SK-N-SH (cell line): Measurements from ENCODE around the gene STXBP6. TPM values are rescaled to one million over a fixed set of nuclear protein-coding genes. Genes with fewer than 3 reads are reported as not detected.

Experiments used
- CTCF ChIA-PET: fragments of 300-600, 350-600 bp; formaldehyde crosslinking; extraction: SDS; loops from one replicate; lab custom pipeline; 2021; lab: Yijun Ruan, JAX
- POLR2A ChIA-PET: fragments of 350-600 bp; sonication (Branson Sonifier 250); formaldehyde crosslinking; extraction: SDS; loops from one replicate; lab custom pipeline; 2020; ENCODE audit warnings: antibody characterized with exemption, inconsistent platforms; lab: Yijun Ruan, JAX
- DNase-seq: peaks from one replicate; pipeline ENCODE4 v3.0.0; 2012
- H2AFZ ChIP-seq: fragments of 200-600 bp; sonication (generic); 2 replicates; pipeline ENCODE4 v1.8.1; 2016; ENCODE audit warnings: antibody characterized with exemption, mild to moderate bottlenecking, low read depth
- H3F3A ChIP-seq: fragments of 200-600 bp; sonication (generic); replicated peaks from 2 replicates; pipeline ENCODE3; 2016; ENCODE audit warnings: antibody characterized with exemption, mild to moderate bottlenecking; ENCODE audit not compliant: insufficient read depth
- H3K27ac ChIP-seq, 2 experiments: fragments of 200-500 bp in 1 of 2; fragments of 200-600 bp in 1 of 2; sonication (Bioruptor generic) in 1 of 2; sonication (generic), shearing (Covaris generic) in 1 of 2; 2 replicates each; pipeline versions ENCODE4 v1.5.1 to v1.6.1; 2014 to 2016; ENCODE audit warnings: low read depth in 2 of 2, inconsistent platforms in 1 of 2, low read length in 1 of 2, mild to moderate bottlenecking in 1 of 2, mixed read lengths in 1 of 2
- H3K27me3 ChIP-seq: fragments of 200-600 bp; sonication (generic), shearing (Covaris generic); 2 replicates; pipeline ENCODE4 v1.6.1; 2016; ENCODE audit warnings: mixed run types; ENCODE audit not compliant: insufficient read depth
- H3K36me3 ChIP-seq, 2 experiments: fragments of 200-500 bp in 1 of 2; fragments of 200-600 bp in 1 of 2; sonication (Bioruptor generic) in 1 of 2; sonication (generic) in 1 of 2; replicated peaks in 1 of 2; 2 replicates each; pipeline versions ENCODE3 to v1.5.1; 2014 to 2016; ENCODE audit warnings: low read length in 1 of 2, mild to moderate bottlenecking in 1 of 2; ENCODE audit not compliant: insufficient read depth in 2 of 2, control insufficient read depth in 1 of 2
- H3K4me1 ChIP-seq, 2 experiments: fragments of 200-500 bp in 1 of 2; fragments of 200-600 bp in 1 of 2; sonication (Bioruptor generic) in 1 of 2; sonication (generic), shearing (Covaris generic) in 1 of 2; 2 replicates each; pipeline versions ENCODE4 v1.5.1 to v1.6.1; 2014 to 2016; ENCODE audit warnings: low read depth in 1 of 2, low read length in 1 of 2, mixed run types in 1 of 2; ENCODE audit not compliant: insufficient read depth in 2 of 2, control insufficient read depth in 1 of 2
- H3K4me2 ChIP-seq: fragments of 200-600 bp; sonication (generic), shearing (Covaris generic); 2 replicates; pipeline ENCODE4 v1.6.1; 2017; ENCODE audit warnings: mixed run types
- H3K4me3 ChIP-seq, 2 experiments: fragments of 200-500 bp in 1 of 2; fragments of 200-600 bp in 1 of 2; sonication (Bioruptor generic) in 1 of 2; sonication (generic), shearing (Covaris generic) in 1 of 2; 2 replicates each; pipeline versions ENCODE4 v1.5.1 to v1.8.1; 2014 to 2016; ENCODE audit warnings: low read depth in 2 of 2, inconsistent platforms in 1 of 2, low read length in 1 of 2, mild to moderate bottlenecking in 1 of 2, mixed read lengths in 1 of 2, moderate library complexity in 1 of 2
- H3K79me2 ChIP-seq: fragments of 200-600 bp; sonication (generic); 2 replicates; pipeline ENCODE4 v1.8.1; 2017; ENCODE audit warnings: mild to moderate bottlenecking; ENCODE audit not compliant: insufficient read depth
- H3K9ac ChIP-seq: fragments of 200-600 bp; sonication (generic); 2 replicates; pipeline ENCODE4 v1.6.1; 2017; ENCODE audit warnings: mixed run types
- H3K9me2 ChIP-seq: fragments of 200-600 bp; sonication (generic); 2 replicates; pipeline ENCODE4 v1.6.1; 2017; ENCODE audit warnings: mixed run types
- H3K9me3 ChIP-seq: fragments of 200-600 bp; sonication (generic); 2 replicates; pipeline ENCODE4 v1.6.1; 2017; ENCODE audit warnings: mixed run types, mild to moderate bottlenecking, moderate library complexity
- H4K20me1 ChIP-seq: fragments of 200-600 bp; sonication (generic); 2 replicates; pipeline ENCODE4 v1.6.1; 2017; ENCODE audit warnings: mild to moderate bottlenecking, mixed run types; ENCODE audit not compliant: insufficient read depth
- CHD2 ChIP-seq: fragments of 150-350 bp; IDR thresholded peaks from 2 replicates; pipeline ENCODE4 v1.6.1; 2018; ENCODE audit warnings: low read length; ENCODE audit not compliant: partially characterized antibody
- ELF1 ChIP-seq: IDR thresholded peaks from 2 replicates; pipeline ENCODE4 v1.4.0; 2012
- EP300 ChIP-seq, 2 experiments: IDR thresholded peaks; 2 replicates each; pipeline versions ENCODE4 v1.4.0 to v1.6.1; 2012; ENCODE audit warnings: borderline replicate concordance in 1 of 2, low read depth in 1 of 2, low read length in 1 of 2
- FOXJ3 ChIP-seq: sonication (generic); formaldehyde crosslinking; IDR thresholded peaks from 2 replicates; pipeline ENCODE4 v1.5.1; 2020; ENCODE audit warnings: mild to moderate bottlenecking, missing genetic modification reagents
- FOXM1 ChIP-seq: IDR thresholded peaks from 2 replicates; pipeline ENCODE4 v1.4.0; 2012; ENCODE audit warnings: low read depth, mild to moderate bottlenecking
- JUND ChIP-seq: IDR thresholded peaks from 2 replicates; pipeline ENCODE4 v1.4.0; 2012
- MEF2A ChIP-seq: IDR thresholded peaks from 2 replicates; pipeline ENCODE4 v1.4.0; 2012; ENCODE audit warnings: low read depth, borderline replicate concordance
- NFIC ChIP-seq: IDR thresholded peaks from 2 replicates; pipeline ENCODE4 v1.4.0; 2012; ENCODE audit warnings: borderline replicate concordance
- RAD21 ChIP-seq: IDR thresholded peaks from 2 replicates; pipeline ENCODE4 v1.6.1; 2012; ENCODE audit warnings: mild to moderate bottlenecking, low read length
- RCOR1 ChIP-seq: fragments of 150-350 bp; IDR thresholded peaks from 2 replicates; pipeline ENCODE4 v1.6.1; 2017; ENCODE audit warnings: antibody characterized with exemption, low read length
- SIN3A ChIP-seq: IDR thresholded peaks from 2 replicates; pipeline ENCODE4 v1.6.1; 2012; ENCODE audit warnings: low read depth, mild to moderate bottlenecking, low read length, moderate library complexity, borderline replicate concordance
- SMC3 ChIP-seq: IDR thresholded peaks from 2 replicates; pipeline ENCODE4 v1.6.1; 2012; ENCODE audit warnings: low read depth, low read length, improper control_type of control experiment
- TCF12 ChIP-seq: IDR thresholded peaks from 2 replicates; pipeline ENCODE4 v1.4.0; 2012
- WGBS: methylation state at CpG from one replicate; pipeline ENCODE4 v1.1.6; 2017; ENCODE audit warnings: low lambda C conversion rate; 5-methylcytosine and 5-hydroxymethylcytosine counted together
- polyA plus RNA-seq, 3 experiments: library from polyadenylated mRNA; depleted of rRNA; stranded (reverse); fragments of >200 nt; gene quantifications; 2 replicates each; pipeline ENCODE4 v1.2.3, GENCODE V29; 2012
- TF ChIP-seq, protein P1 (sequence below): fragments of 150-350 bp; IDR thresholded peaks from 2 replicates; pipeline ENCODE4 v1.6.1; 2016; ENCODE audit warnings: mild to moderate bottlenecking, low read depth, low read length
- TF ChIP-seq, protein P2 (sequence below): IDR thresholded peaks from 2 replicates; pipeline ENCODE4 v1.4.0; 2012; ENCODE audit warnings: low read depth, borderline replicate concordance
- TF ChIP-seq, protein P3 (sequence below): IDR thresholded peaks from 2 replicates; pipeline ENCODE4 v1.6.1; 2012; ENCODE audit warnings: mild to moderate bottlenecking, low read depth, low read length, moderate library complexity
- TF ChIP-seq, protein P4 (sequence below): IDR thresholded peaks from 2 replicates; pipeline ENCODE4 v1.4.0; 2012; ENCODE audit warnings: low read depth, borderline replicate concordance
- TF ChIP-seq, protein P5 (sequence below): IDR thresholded peaks from 2 replicates; pipeline ENCODE4; 2012

Gene STXBP6
- polyA plus RNA-seq, 1 of the 3 experiments (the other 2 are of a cell fraction) = 0.16 TPM

DNA sequence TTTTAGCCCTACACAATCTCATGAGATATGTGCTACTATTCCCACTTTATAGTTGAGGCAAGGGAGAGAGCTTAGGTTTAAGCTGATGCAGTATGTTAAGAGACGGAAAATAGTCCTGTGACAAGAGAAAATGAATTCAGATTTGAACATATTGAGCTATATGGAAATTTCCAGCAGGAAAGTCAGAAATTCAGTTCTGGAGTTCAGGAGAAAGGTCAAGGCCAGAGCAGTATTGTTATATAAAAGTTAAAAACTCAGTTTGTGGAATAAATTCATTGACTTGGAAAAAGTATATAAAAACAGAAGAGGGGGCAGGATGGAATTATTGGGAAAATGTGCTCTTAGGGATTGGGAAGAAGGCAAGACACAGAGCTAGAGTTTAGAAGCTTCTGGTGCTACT, 248.9 kb downstream of the STXBP6 start:
- H2AFZ ChIP-seq = no peak overlapping the region
- POLR2A ChIA-PET = no interaction called here
- H3K4me3 ChIP-seq = no peak overlapping the region
- H3K79me2 ChIP-seq = no peaks in the 10 kb centered on the region
- TF ChIP-seq NFIC = no peak
- TF ChIP-seq CHD2 = no peak
- TF ChIP-seq EP300 (IDR thresholded peaks at IDR 0.05; ENCODE audit: borderline replicate concordance in 1 of 2, low read depth in 1 of 2, low read length in 1 of 2) = no peak
- TF ChIP-seq, protein P1, sequence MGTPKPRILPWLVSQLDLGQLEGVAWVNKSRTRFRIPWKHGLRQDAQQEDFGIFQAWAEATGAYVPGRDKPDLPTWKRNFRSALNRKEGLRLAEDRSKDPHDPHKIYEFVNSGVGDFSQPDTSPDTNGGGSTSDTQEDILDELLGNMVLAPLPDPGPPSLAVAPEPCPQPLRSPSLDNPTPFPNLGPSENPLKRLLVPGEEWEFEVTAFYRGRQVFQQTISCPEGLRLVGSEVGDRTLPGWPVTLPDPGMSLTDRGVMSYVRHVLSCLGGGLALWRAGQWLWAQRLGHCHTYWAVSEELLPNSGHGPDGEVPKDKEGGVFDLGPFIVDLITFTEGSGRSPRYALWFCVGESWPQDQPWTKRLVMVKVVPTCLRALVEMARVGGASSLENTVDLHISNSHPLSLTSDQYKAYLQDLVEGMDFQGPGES = no peak
- TF ChIP-seq, protein P2, sequence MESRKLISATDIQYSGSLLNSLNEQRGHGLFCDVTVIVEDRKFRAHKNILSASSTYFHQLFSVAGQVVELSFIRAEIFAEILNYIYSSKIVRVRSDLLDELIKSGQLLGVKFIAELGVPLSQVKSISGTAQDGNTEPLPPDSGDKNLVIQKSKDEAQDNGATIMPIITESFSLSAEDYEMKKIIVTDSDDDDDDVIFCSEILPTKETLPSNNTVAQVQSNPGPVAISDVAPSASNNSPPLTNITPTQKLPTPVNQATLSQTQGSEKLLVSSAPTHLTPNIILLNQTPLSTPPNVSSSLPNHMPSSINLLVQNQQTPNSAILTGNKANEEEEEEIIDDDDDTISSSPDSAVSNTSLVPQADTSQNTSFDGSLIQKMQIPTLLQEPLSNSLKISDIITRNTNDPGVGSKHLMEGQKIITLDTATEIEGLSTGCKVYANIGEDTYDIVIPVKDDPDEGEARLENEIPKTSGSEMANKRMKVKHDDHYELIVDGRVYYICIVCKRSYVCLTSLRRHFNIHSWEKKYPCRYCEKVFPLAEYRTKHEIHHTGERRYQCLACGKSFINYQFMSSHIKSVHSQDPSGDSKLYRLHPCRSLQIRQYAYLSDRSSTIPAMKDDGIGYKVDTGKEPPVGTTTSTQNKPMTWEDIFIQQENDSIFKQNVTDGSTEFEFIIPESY = no peak
- TF ChIP-seq, protein P3, sequence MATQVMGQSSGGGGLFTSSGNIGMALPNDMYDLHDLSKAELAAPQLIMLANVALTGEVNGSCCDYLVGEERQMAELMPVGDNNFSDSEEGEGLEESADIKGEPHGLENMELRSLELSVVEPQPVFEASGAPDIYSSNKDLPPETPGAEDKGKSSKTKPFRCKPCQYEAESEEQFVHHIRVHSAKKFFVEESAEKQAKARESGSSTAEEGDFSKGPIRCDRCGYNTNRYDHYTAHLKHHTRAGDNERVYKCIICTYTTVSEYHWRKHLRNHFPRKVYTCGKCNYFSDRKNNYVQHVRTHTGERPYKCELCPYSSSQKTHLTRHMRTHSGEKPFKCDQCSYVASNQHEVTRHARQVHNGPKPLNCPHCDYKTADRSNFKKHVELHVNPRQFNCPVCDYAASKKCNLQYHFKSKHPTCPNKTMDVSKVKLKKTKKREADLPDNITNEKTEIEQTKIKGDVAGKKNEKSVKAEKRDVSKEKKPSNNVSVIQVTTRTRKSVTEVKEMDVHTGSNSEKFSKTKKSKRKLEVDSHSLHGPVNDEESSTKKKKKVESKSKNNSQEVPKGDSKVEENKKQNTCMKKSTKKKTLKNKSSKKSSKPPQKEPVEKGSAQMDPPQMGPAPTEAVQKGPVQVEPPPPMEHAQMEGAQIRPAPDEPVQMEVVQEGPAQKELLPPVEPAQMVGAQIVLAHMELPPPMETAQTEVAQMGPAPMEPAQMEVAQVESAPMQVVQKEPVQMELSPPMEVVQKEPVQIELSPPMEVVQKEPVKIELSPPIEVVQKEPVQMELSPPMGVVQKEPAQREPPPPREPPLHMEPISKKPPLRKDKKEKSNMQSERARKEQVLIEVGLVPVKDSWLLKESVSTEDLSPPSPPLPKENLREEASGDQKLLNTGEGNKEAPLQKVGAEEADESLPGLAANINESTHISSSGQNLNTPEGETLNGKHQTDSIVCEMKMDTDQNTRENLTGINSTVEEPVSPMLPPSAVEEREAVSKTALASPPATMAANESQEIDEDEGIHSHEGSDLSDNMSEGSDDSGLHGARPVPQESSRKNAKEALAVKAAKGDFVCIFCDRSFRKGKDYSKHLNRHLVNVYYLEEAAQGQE = no peak
- no peak for TF ChIP-seq JUND
- no peak for TF ChIP-seq FOXJ3 (CRISPR knock-in tag)
- TF ChIP-seq, protein P4, sequence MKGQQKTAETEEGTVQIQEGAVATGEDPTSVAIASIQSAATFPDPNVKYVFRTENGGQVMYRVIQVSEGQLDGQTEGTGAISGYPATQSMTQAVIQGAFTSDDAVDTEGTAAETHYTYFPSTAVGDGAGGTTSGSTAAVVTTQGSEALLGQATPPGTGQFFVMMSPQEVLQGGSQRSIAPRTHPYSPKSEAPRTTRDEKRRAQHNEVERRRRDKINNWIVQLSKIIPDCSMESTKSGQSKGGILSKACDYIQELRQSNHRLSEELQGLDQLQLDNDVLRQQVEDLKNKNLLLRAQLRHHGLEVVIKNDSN = no peak
- TF ChIP-seq RCOR1 = no peak
- no peak for TF ChIP-seq FOXM1
- no peak for TF ChIP-seq RAD21
- no peak for TF ChIP-seq MEF2A
- TF ChIP-seq, protein P5, sequence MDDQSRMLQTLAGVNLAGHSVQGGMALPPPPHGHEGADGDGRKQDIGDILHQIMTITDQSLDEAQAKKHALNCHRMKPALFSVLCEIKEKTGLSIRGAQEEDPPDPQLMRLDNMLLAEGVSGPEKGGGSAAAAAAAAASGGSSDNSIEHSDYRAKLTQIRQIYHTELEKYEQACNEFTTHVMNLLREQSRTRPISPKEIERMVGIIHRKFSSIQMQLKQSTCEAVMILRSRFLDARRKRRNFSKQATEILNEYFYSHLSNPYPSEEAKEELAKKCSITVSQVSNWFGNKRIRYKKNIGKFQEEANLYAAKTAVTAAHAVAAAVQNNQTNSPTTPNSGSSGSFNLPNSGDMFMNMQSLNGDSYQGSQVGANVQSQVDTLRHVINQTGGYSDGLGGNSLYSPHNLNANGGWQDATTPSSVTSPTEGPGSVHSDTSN = no peak
- no peak for TF ChIP-seq SIN3A
- TF ChIP-seq SMC3 = no peak
- TF ChIP-seq TCF12 = no peak
- no peak for TF ChIP-seq ELF1
- H3K4me2 ChIP-seq = no peak overlapping the region
- no peak overlapping the region for H3K9ac ChIP-seq
- H3K4me1 ChIP-seq = no peaks in the 10 kb centered on the region
- no peaks in the 10 kb centered on the region for H3K9me2 ChIP-seq
- no peaks in the 10 kb centered on the region for H3K9me3 ChIP-seq
- no peaks in the 10 kb centered on the region for H4K20me1 ChIP-seq
- H3F3A ChIP-seq = no peaks in the 10 kb centered on the region
- no peak overlapping the region for H3K27ac ChIP-seq
- CTCF ChIA-PET = no interaction called here
- H3K27me3 ChIP-seq = peaks cover 22% of the 10 kb centered on the region; the same call in 1 of the 2 replicates
- 8% methylated on average over 1 of the region's 1 CpG for WGBS
- DNase-seq = no peak
- H3K36me3 ChIP-seq = no peaks in the 10 kb centered on the region
